Measurements from ENCODE around the gene CDK6.
"Not testable (repeated sequence)": the region's sequence is repeated elsewhere in the genome, so short reads cannot be mapped to it uniquely, and the experiment has no call there.

The CDK6 gene

GRCh38 chr7:92864169-92864568 is 27.8 kb upstream of the CDK6 start:
- peaks cover 13 to 40% (median 30%) of the 10 kb centered on the region in 4 experiments for H3K36me3 ChIP-seq (ENCODE audit: control insufficient read depth in 4 of 4, insufficient read depth in 4 of 4, low read length in 3 of 4)
- not testable (repeated sequence) for H3K4me3 ChIP-seq (ENCODE audit: control insufficient read depth in 1 of 7, extremely low read depth in 1 of 7, insufficient read depth in 4 of 7, low read depth in 2 of 7, low read length in 6 of 7); H3K27ac ChIP-seq (ENCODE audit: insufficient read depth in 1 of 2, low read depth in 1 of 2, low read length in 2 of 2, poor library complexity in 1 of 2, severe bottlenecking in 2 of 2); H3K4me1 ChIP-seq (ENCODE audit: control extremely low read depth in 1 of 4, control insufficient read depth in 4 of 4, insufficient read depth in 4 of 4, low read length in 3 of 4); H3K27me3 ChIP-seq (replicated peaks in 2 of 5; ENCODE audit: control insufficient read depth in 4 of 5, insufficient read depth in 5 of 5, low read length in 4 of 5)
- peak; percentile 21 to 45 (median 31) for DNase-seq
- 82% methylated on average over 3 of the region's 5 CpGs for WGBS (ENCODE audit: insufficient coverage)
- CTCF ChIA-PET: interaction anchor here (0.9 kb wide), 1 partner anchor 10 kb away, joined by 3 read pairs; no protein-coding TSS in a partner anchor
- POLR2A ChIA-PET: interaction anchor here (0.7 kb wide), 1 partner anchor 417 kb away, joined by 3 read pairs; the partner anchor contains the start of gene GATAD1
- H3K9me3 ChIP-seq (ENCODE audit: control extremely low read depth in 1 of 5, control insufficient read depth in 4 of 5, insufficient read depth in 2 of 5, low read depth in 1 of 5, low read length in 4 of 5): peaks cover 0 to 25% (median 5%) of the 10 kb centered on the region in 5 experiments

- Histone ChIP-seq H3K4me1 (ENCODE audit: control extremely low read depth in 1 of 4, control insufficient read depth in 4 of 4, insufficient read depth in 4 of 4, low read length in 3 of 4) (peaks cover 0 to 10% (median 6%) of the 10 kb centered on the region in 4 experiments), H3K36me3 (ENCODE audit: control insufficient read depth in 4 of 4, insufficient read depth in 4 of 4, low read length in 3 of 4) (peaks cover 6 to 22% (median 10%) of the 10 kb centered on the region in 4 experiments), H3K4me3 (ENCODE audit: control insufficient read depth in 1 of 7, extremely low read depth in 1 of 7, insufficient read depth in 4 of 7, low read depth in 2 of 7, low read length in 6 of 7) (no peak overlapping the region), H3K27ac (ENCODE audit: insufficient read depth in 1 of 2, low read depth in 1 of 2, low read length in 2 of 2, poor library complexity in 1 of 2, severe bottlenecking in 2 of 2) (no peak overlapping the region), H3K9me3 (ENCODE audit: control extremely low read depth in 1 of 5, control insufficient read depth in 4 of 5, insufficient read depth in 2 of 5, low read depth in 1 of 5, low read length in 4 of 5) (no peaks in the 10 kb centered on the region), H3K27me3 (replicated peaks in 2 of 5; ENCODE audit: control insufficient read depth in 4 of 5, insufficient read depth in 5 of 5, low read length in 4 of 5) (no peaks in the 10 kb centered on the region)
- ChIA-PET POLR2A (no interaction called here), CTCF (no interaction called here)
- no peak for DNase-seq
- 100% methylated on average over 2 of the region's 2 CpGs for WGBS (ENCODE audit: insufficient coverage)
These were observed 20.1 kb upstream of the CDK6 start for GRCh38 chr7:92856436-92856835.

- CTCF ChIA-PET: interaction anchor here (1.0 to 1.5 kb wide), 4 partner anchors 10 to 239 kb away, joined by 3 to 4 read pairs (median 3); no protein-coding TSS in a partner anchor
- peak in 2 of 3 donors; percentile 50 to 55 for DNase-seq
- Histone ChIP-seq H3K4me3 (ENCODE audit: control insufficient read depth in 1 of 7, extremely low read depth in 1 of 7, insufficient read depth in 4 of 7, low read depth in 2 of 7, low read length in 6 of 7) (peak overlapping the region in 1 of 7 experiments; percentile 29), H3K36me3 (ENCODE audit: control insufficient read depth in 4 of 4, insufficient read depth in 4 of 4, low read length in 3 of 4) (peaks cover 4 to 20% (median 10%) of the 10 kb centered on the region in 4 experiments), H3K27me3 (replicated peaks in 2 of 5; ENCODE audit: control insufficient read depth in 4 of 5, insufficient read depth in 5 of 5, low read length in 4 of 5) (no peaks in the 10 kb centered on the region), H3K9me3 (ENCODE audit: control extremely low read depth in 1 of 5, control insufficient read depth in 4 of 5, insufficient read depth in 2 of 5, low read depth in 1 of 5, low read length in 4 of 5) (no peaks in the 10 kb centered on the region), H3K4me1 (ENCODE audit: control extremely low read depth in 1 of 4, control insufficient read depth in 4 of 4, insufficient read depth in 4 of 4, low read length in 3 of 4) (peaks cover 0 to 10% (median 6%) of the 10 kb centered on the region in 4 experiments), H3K27ac (ENCODE audit: insufficient read depth in 1 of 2, low read depth in 1 of 2, low read length in 2 of 2, poor library complexity in 1 of 2, severe bottlenecking in 2 of 2) (no peak overlapping the region)
- POLR2A ChIA-PET: no interaction called here
- 65% methylated on average over 5 of the region's 5 CpGs for WGBS (ENCODE audit: insufficient coverage)
These were observed 18.3 kb upstream of the CDK6 start for GRCh38 chr7:92854501-92855238.

- peaks cover 0 to 18% (median 10%) of the 10 kb centered on the region in 4 experiments for H3K36me3 ChIP-seq (ENCODE audit: control insufficient read depth in 4 of 4, insufficient read depth in 4 of 4, low read length in 3 of 4)
- CTCF ChIA-PET: interaction anchor here (1.5 kb wide), 1 partner anchor 15 kb away, joined by 5 read pairs; the partner anchor contains the start of gene CDK6
These were observed 15.4 kb upstream of the CDK6 start for GRCh38 chr7:92851732-92852131.

GRCh38 chr7:92850516-92850915 is 14.1 kb upstream of the CDK6 start:
- ChIA-PET POLR2A (interaction anchor here (0.6 kb wide), 1 partner anchor 186 kb away, joined by 3 read pairs; no protein-coding TSS in a partner anchor), CTCF (no interaction called here)
- WGBS (ENCODE audit: insufficient coverage): no CpG with 5 or more reads among the region's 1 CpG

More at GRCh38 chr7:92851732-92852131, 15.4 kb upstream of the CDK6 start:
- Histone ChIP-seq H3K27me3 (replicated peaks in 2 of 5; ENCODE audit: control insufficient read depth in 4 of 5, insufficient read depth in 5 of 5, low read length in 4 of 5) (no peaks in the 10 kb centered on the region), H3K27ac (ENCODE audit: insufficient read depth in 1 of 2, low read depth in 1 of 2, low read length in 2 of 2, poor library complexity in 1 of 2, severe bottlenecking in 2 of 2) (no peak overlapping the region), H3K4me3 (ENCODE audit: control insufficient read depth in 1 of 7, extremely low read depth in 1 of 7, insufficient read depth in 4 of 7, low read depth in 2 of 7, low read length in 6 of 7) (peak overlapping the region in 1 of 7 experiments; percentile 43), H3K9me3 (ENCODE audit: control extremely low read depth in 1 of 5, control insufficient read depth in 4 of 5, insufficient read depth in 2 of 5, low read depth in 1 of 5, low read length in 4 of 5) (no peaks in the 10 kb centered on the region), H3K4me1 (ENCODE audit: control extremely low read depth in 1 of 4, control insufficient read depth in 4 of 4, insufficient read depth in 4 of 4, low read length in 3 of 4) (peaks cover 0 to 14% (median 6%) of the 10 kb centered on the region in 4 experiments)
- 94% methylated on average over 3 of the region's 3 CpGs for WGBS (ENCODE audit: insufficient coverage)
- no peak for DNase-seq
- POLR2A ChIA-PET: no interaction called here

GRCh38 chr7:92849322-92849721 is 12.9 kb upstream of the CDK6 start:
- peaks cover 0 to 24% (median 15%) of the 10 kb centered on the region in 4 experiments for H3K36me3 ChIP-seq (ENCODE audit: control insufficient read depth in 4 of 4, insufficient read depth in 4 of 4, low read length in 3 of 4)
- CTCF ChIA-PET: interaction anchor here (1.2 kb wide), 1 partner anchor 238 kb away, joined by 3 read pairs; no protein-coding TSS in a partner anchor
- peak overlapping the region in 1 of 2 experiments; percentile 3 for H3K27ac ChIP-seq (ENCODE audit: insufficient read depth in 1 of 2, low read depth in 1 of 2, low read length in 2 of 2, poor library complexity in 1 of 2, severe bottlenecking in 2 of 2)
- 97% methylated on average over 3 of the region's 4 CpGs for WGBS (ENCODE audit: insufficient coverage)
- no peak overlapping the region for H3K4me3 ChIP-seq (ENCODE audit: control insufficient read depth in 1 of 7, extremely low read depth in 1 of 7, insufficient read depth in 4 of 7, low read depth in 2 of 7, low read length in 6 of 7)
- POLR2A ChIA-PET: no interaction called here
- H3K27me3 ChIP-seq (replicated peaks in 2 of 5; ENCODE audit: control insufficient read depth in 4 of 5, insufficient read depth in 5 of 5, low read length in 4 of 5): no peaks in the 10 kb centered on the region
- H3K9me3 ChIP-seq (ENCODE audit: control extremely low read depth in 1 of 5, control insufficient read depth in 4 of 5, insufficient read depth in 2 of 5, low read depth in 1 of 5, low read length in 4 of 5): no peaks in the 10 kb centered on the region
- peaks cover 0 to 8% (median 3%) of the 10 kb centered on the region in 4 experiments for H3K4me1 ChIP-seq (ENCODE audit: control extremely low read depth in 1 of 4, control insufficient read depth in 4 of 4, insufficient read depth in 4 of 4, low read length in 3 of 4)
- no peak for DNase-seq

More at GRCh38 chr7:92850516-92850915, 14.1 kb upstream of the CDK6 start:
- peaks cover 0 to 14% (median 8%) of the 10 kb centered on the region in 4 experiments for H3K4me1 ChIP-seq (ENCODE audit: control extremely low read depth in 1 of 4, control insufficient read depth in 4 of 4, insufficient read depth in 4 of 4, low read length in 3 of 4)
- H3K27ac ChIP-seq (ENCODE audit: insufficient read depth in 1 of 2, low read depth in 1 of 2, low read length in 2 of 2, poor library complexity in 1 of 2, severe bottlenecking in 2 of 2): no peak overlapping the region
- H3K4me3 ChIP-seq (ENCODE audit: control insufficient read depth in 1 of 7, extremely low read depth in 1 of 7, insufficient read depth in 4 of 7, low read depth in 2 of 7, low read length in 6 of 7): no peak overlapping the region
- H3K9me3 ChIP-seq (ENCODE audit: control extremely low read depth in 1 of 5, control insufficient read depth in 4 of 5, insufficient read depth in 2 of 5, low read depth in 1 of 5, low read length in 4 of 5): no peaks in the 10 kb centered on the region
- no peaks in the 10 kb centered on the region for H3K27me3 ChIP-seq (replicated peaks in 2 of 5; ENCODE audit: control insufficient read depth in 4 of 5, insufficient read depth in 5 of 5, low read length in 4 of 5)
- DNase-seq: no peak
- H3K36me3 ChIP-seq (ENCODE audit: control insufficient read depth in 4 of 4, insufficient read depth in 4 of 4, low read length in 3 of 4): peaks cover 0 to 17% (median 12%) of the 10 kb centered on the region in 4 experiments

GRCh38 chr7:92848851-92849250 is 12.5 kb upstream of the CDK6 start:
- Histone ChIP-seq H3K4me3 (ENCODE audit: control insufficient read depth in 1 of 7, extremely low read depth in 1 of 7, insufficient read depth in 4 of 7, low read depth in 2 of 7, low read length in 6 of 7) (no peak overlapping the region), H3K4me1 (ENCODE audit: control extremely low read depth in 1 of 4, control insufficient read depth in 4 of 4, insufficient read depth in 4 of 4, low read length in 3 of 4) (peaks cover 0 to 7% (median 3%) of the 10 kb centered on the region in 4 experiments), H3K9me3 (ENCODE audit: control extremely low read depth in 1 of 5, control insufficient read depth in 4 of 5, insufficient read depth in 2 of 5, low read depth in 1 of 5, low read length in 4 of 5) (no peaks in the 10 kb centered on the region), H3K27ac (ENCODE audit: insufficient read depth in 1 of 2, low read depth in 1 of 2, low read length in 2 of 2, poor library complexity in 1 of 2, severe bottlenecking in 2 of 2) (peak overlapping the region in 1 of 2 experiments; percentile 3), H3K36me3 (ENCODE audit: control insufficient read depth in 4 of 4, insufficient read depth in 4 of 4, low read length in 3 of 4) (peaks cover 4 to 28% (median 17%) of the 10 kb centered on the region in 4 experiments), H3K27me3 (replicated peaks in 2 of 5; ENCODE audit: control insufficient read depth in 4 of 5, insufficient read depth in 5 of 5, low read length in 4 of 5) (no peaks in the 10 kb centered on the region)
- CTCF ChIA-PET: interaction anchor here (1.2 kb wide), 1 partner anchor 237 kb away, joined by 3 read pairs; no protein-coding TSS in a partner anchor
- POLR2A ChIA-PET: no interaction called here
- 95% methylated on average over 3 of the region's 3 CpGs for WGBS (ENCODE audit: insufficient coverage)
- no peak for DNase-seq

Measured in common myeloid progenitor, CD34-positive (primary cell).